ENCODE measurements around the gene TBC1D3B. TPM values are rescaled to one million over a fixed set of nuclear protein-coding genes. Genes with fewer than 3 reads are reported as not detected.

Gene TBC1D3B
- total and polyA plus RNA-seq, 2 of the 13 experiments (the other 11 are each of a cell fraction or from before 2014, with no cell fraction given): 1.1 to 1.8 TPM

DNA sequence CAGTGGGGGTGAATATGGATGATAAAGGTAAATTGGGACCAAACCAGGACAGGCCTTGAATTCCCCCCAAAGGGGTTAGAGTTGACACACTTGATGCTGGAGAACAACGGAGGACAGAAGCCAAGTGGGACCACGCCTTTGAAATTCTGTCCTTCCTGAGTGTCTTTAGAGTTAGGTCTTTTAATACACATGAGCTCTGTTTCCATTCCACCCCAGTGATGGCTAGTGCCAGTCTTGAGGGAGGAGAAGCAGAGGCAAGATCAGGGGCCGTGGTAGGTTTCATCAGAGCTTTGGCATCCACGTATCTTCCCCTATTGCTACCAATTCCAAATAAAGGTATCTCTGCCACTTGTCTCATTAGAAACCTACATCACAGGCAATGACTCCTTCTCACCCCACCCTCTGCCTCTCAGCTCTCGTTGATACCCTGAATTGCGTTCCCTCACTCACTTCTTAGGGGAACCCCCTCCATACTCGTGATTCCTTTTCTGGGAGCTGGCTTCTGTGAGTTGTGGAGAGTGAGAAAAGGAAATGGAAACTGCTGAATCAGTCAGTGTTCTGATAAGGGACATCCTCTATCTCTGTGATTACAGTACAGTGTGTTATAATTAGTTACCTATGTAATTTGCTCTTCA, 22.5 kb upstream of the TBC1D3B start (continued):
- no peak for TF ChIP-seq EHMT2 (IDR thresholded peaks at IDR 0.05; ENCODE audit: borderline replicate concordance, low read depth, low read length)
- TF ChIP-seq NPAS2 (CRISPR knock-in tag; IDR thresholded peaks at IDR 0.05; ENCODE audit: borderline replicate concordance): no peak
- TF ChIP-seq ZNF839 (CRISPR knock-in tag; IDR thresholded peaks at IDR 0.05; ENCODE audit: borderline replicate concordance): no peak
- no peak for TF ChIP-seq ZNF33A (CRISPR knock-in tag; IDR thresholded peaks at IDR 0.05; ENCODE audit: borderline replicate concordance)
- no peak for TF ChIP-seq ZNF569 (CRISPR knock-in tag; IDR thresholded peaks at IDR 0.05; ENCODE audit: borderline replicate concordance)

- ATAC-seq (no peak), FAIRE-seq (no peak), DNase-seq (ENCODE audit: low spot score) (no peak)
- WGBS (ENCODE audit: low lambda C conversion rate): 47% methylated on average over 4 of the region's 4 CpGs
- Histone ChIP-seq H3K4me2 (ENCODE audit: low read depth, low read length) (no peak overlapping the region), H3K36me3 (replicated peaks in 1 of 2; ENCODE audit: control insufficient read depth in 1 of 2, insufficient read depth in 2 of 2, low read length in 2 of 2) (no peaks in the 10 kb centered on the region), H2AFZ (ENCODE audit: low read length) (no peak overlapping the region), H3K9me3 (ENCODE audit: low read length) (no peaks in the 10 kb centered on the region), H3K79me2 (ENCODE audit: insufficient read depth, low read length) (no peaks in the 10 kb centered on the region), H3K27ac (ENCODE audit: extremely low read length, insufficient read depth, low read length) (no peak overlapping the region), H3K4me3 (replicated peaks in 1 of 3; ENCODE audit: insufficient read depth in 1 of 3, low read depth in 2 of 3, low read length in 3 of 3) (no peak overlapping the region), H3K27me3 (ENCODE audit: control insufficient read depth in 1 of 2, insufficient read depth in 2 of 2, low read length in 2 of 2) (peaks cover 3 to 24% of the 10 kb centered on the region in 2 experiments; a peak in 3 of 5 replicates), H3K9ac (ENCODE audit: insufficient read depth, low read depth, low read length) (no peak overlapping the region), H3K4me1 (ENCODE audit: insufficient read depth, low read length) (peaks cover 5% of the 10 kb centered on the region), H4K20me1 (ENCODE audit: insufficient read depth, low read length) (no peaks in the 10 kb centered on the region)
- POLR2A ChIA-PET: interaction anchor here (0.7 kb wide), 1 partner anchor 235 kb away, joined by 3 read pairs; no protein-coding TSS in a partner anchor
- in situ Hi-C loops (cut with HindIII; ENCODE audit: extremely low pct_ligation_motif_present, low pct_unique_long_range_greater_than_20kb) (no loop called here), intact Hi-C loops (cut with micrococcal nuclease; ENCODE audit: unreplicated experiment) (no loop called here)
- CTCF ChIA-PET (ENCODE audit: low intra/inter-chr PET ratio, low total read pairs): no interaction called here
- BruUV-seq (replicated peaks): no TSS peak
- no peak for TF ChIP-seq SNAI1 (CRISPR knock-in tag; IDR thresholded peaks at IDR 0.05; ENCODE audit: borderline replicate concordance)
- TF ChIP-seq MTA3 (CRISPR knock-in tag; IDR thresholded peaks at IDR 0.05): no peak
- no peak for TF ChIP-seq ATF3 (CRISPR knock-in tag; IDR thresholded peaks at IDR 0.05)
- TF ChIP-seq, protein P1, sequence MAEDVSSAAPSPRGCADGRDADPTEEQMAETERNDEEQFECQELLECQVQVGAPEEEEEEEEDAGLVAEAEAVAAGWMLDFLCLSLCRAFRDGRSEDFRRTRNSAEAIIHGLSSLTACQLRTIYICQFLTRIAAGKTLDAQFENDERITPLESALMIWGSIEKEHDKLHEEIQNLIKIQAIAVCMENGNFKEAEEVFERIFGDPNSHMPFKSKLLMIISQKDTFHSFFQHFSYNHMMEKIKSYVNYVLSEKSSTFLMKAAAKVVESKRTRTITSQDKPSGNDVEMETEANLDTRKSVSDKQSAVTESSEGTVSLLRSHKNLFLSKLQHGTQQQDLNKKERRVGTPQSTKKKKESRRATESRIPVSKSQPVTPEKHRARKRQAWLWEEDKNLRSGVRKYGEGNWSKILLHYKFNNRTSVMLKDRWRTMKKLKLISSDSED (CRISPR knock-in tag; IDR thresholded peaks at IDR 0.05): no peak
- no peak for TF ChIP-seq MEIS2 (CRISPR knock-in tag; IDR thresholded peaks at IDR 0.05)
- no peak for TF ChIP-seq ZNF781 (CRISPR knock-in tag; IDR thresholded peaks at IDR 0.05; ENCODE audit: borderline replicate concordance, not compliant biosample characterization)
- TF ChIP-seq SRSF9 (IDR thresholded peaks at IDR 0.05; ENCODE audit: borderline replicate concordance, insufficient read depth, low read depth, low read length, poor library complexity, severe bottlenecking): no peak
- TF ChIP-seq ZNF879 (CRISPR knock-in tag; IDR thresholded peaks at IDR 0.05): no peak
- TF ChIP-seq JARID2 (CRISPR knock-in tag; IDR thresholded peaks at IDR 0.05; ENCODE audit: insufficient replicate concordance): no peak
- TF ChIP-seq ZNF839 (CRISPR knock-in tag; IDR thresholded peaks at IDR 0.05; ENCODE audit: borderline replicate concordance): no peak
- TF ChIP-seq ARNT2 (CRISPR knock-in tag; IDR thresholded peaks at IDR 0.05; ENCODE audit: low read depth): no peak
- no peak for TF ChIP-seq RERE (CRISPR knock-in tag; IDR thresholded peaks at IDR 0.05; ENCODE audit: low read depth)
These were observed 20.9 kb upstream of the TBC1D3B start for GRCh38 chr17:36197387-36197703.
